ENCODE results near the gene PPP1R9A.

The PPP1R9A gene

GRCh38 chr7:94909179-94909466, 1.7 kb downstream of the PPP1R9A start:
- no peak for DNase-seq (ENCODE audit: low read depth, low spot score)

GRCh38 chr7:94912085-94912484, 4.7 kb downstream of the PPP1R9A start:
- DNase-seq (ENCODE audit: low read depth, low spot score) = no peak

- no peak for DNase-seq (ENCODE audit: low read depth, low spot score)
Measured at GRCh38 chr7:94913391-94913790, 6.0 kb downstream of the PPP1R9A start.

GRCh38 chr7:94921911-94922310, 14.5 kb downstream of the PPP1R9A start:
- DNase-seq (ENCODE audit: low read depth, low spot score) = no peak

GRCh38 chr7:94922457-94922856, 15.1 kb downstream of the PPP1R9A start:
- DNase-seq (ENCODE audit: low read depth, low spot score) = no peak

GRCh38 chr7:94923412-94923811, 16.0 kb downstream of the PPP1R9A start:
- DNase-seq (ENCODE audit: low read depth, low spot score) = no peak

GRCh38 chr7:94928168-94928707, 20.8 kb downstream of the PPP1R9A start:
- no peak for DNase-seq (ENCODE audit: low read depth, low spot score)

GRCh38 chr7:94933256-94933990, 26.0 kb downstream of the PPP1R9A start:
- no peak for DNase-seq (ENCODE audit: low read depth, low spot score)

- no peak for DNase-seq (ENCODE audit: low read depth, low spot score)
Measured at GRCh38 chr7:94939395-94939794, 32.0 kb downstream of the PPP1R9A start.

- no peak for DNase-seq (ENCODE audit: low read depth, low spot score)
Measured at GRCh38 chr7:94940241-94940640, 32.8 kb downstream of the PPP1R9A start.

- DNase-seq (ENCODE audit: low read depth, low spot score) = no peak
Measured at GRCh38 chr7:94941844-94942632, 34.6 kb downstream of the PPP1R9A start.

- DNase-seq (ENCODE audit: low read depth, low spot score) = no peak
Measured at GRCh38 chr7:94943134-94943533, 35.7 kb downstream of the PPP1R9A start.

GRCh38 chr7:94949532-94949931, 42.1 kb downstream of the PPP1R9A start:
- DNase-seq (ENCODE audit: low read depth, low spot score) = no peak

GRCh38 chr7:94955807-94956206, 48.4 kb downstream of the PPP1R9A start:
- DNase-seq (ENCODE audit: low read depth, low spot score) = no peak

- DNase-seq (ENCODE audit: low read depth, low spot score) = no peak
Measured at GRCh38 chr7:94957061-94957460, 49.7 kb downstream of the PPP1R9A start.

- no peak for DNase-seq (ENCODE audit: low read depth, low spot score)
Measured at GRCh38 chr7:94962661-94963060, 55.3 kb downstream of the PPP1R9A start.

GRCh38 chr7:94969434-94970084, 62.2 kb downstream of the PPP1R9A start:
- DNase-seq (ENCODE audit: low read depth, low spot score) = no peak

GRCh38 chr7:94970085-94970576, 62.7 kb downstream of the PPP1R9A start:
- no peak for DNase-seq (ENCODE audit: low read depth, low spot score)

GRCh38 chr7:94971051-94971867, 63.9 kb downstream of the PPP1R9A start:
- no peak for DNase-seq (ENCODE audit: low read depth, low spot score)

GRCh38 chr7:94972296-94972695, 64.9 kb downstream of the PPP1R9A start:
- DNase-seq (ENCODE audit: low read depth, low spot score) = no peak

- no peak for DNase-seq (ENCODE audit: low read depth, low spot score)
Measured at GRCh38 chr7:94973844-94974243, 66.5 kb downstream of the PPP1R9A start.
